IMR-90 (cell line): ENCODE results near the gene SLC17A3. TPM values are rescaled to one million over a fixed set of nuclear protein-coding genes. Genes with fewer than 3 reads are reported as not detected.

Source experiments
- ATAC-seq: fragments of 200-7000 bp; cut with Tn5 transposase; 2 replicates; pipeline ENCODE4 v1.9.1; 2020; ENCODE audit warnings: low read depth, mild to moderate bottlenecking, moderate library complexity
- BruUV-seq: library from RNA; stranded (reverse); fragments of 400-500 nt; replicated peaks from 2 replicates; lab custom pipeline; 2021; lab: Mats Ljungman, UMichigan
- CTCF ChIA-PET: fragments of 300-600 bp; formaldehyde crosslinking; extraction: SDS; loops from one replicate; lab custom pipeline; 2021; ENCODE audit warnings: antibody characterized with exemption; lab: Yijun Ruan, JAX
- POLR2A ChIA-PET: fragments of 300-600 bp; sonication (Branson Sonifier 250); formaldehyde crosslinking; loops from one replicate; lab custom pipeline; 2022; ENCODE audit warnings: antibody characterized with exemption; ENCODE audit not compliant: unreplicated experiment; lab: Charles Lee
- DNase-seq: peaks from one replicate; pipeline ENCODE4 v3.0.0; 2013
- H2AFZ ChIP-seq: replicated peaks from 2 replicates; pipeline ENCODE3; 2013; ENCODE audit warnings: low read length, mild to moderate bottlenecking; ENCODE audit not compliant: poor library complexity
- H2AK5ac ChIP-seq: 2 replicates; pipeline ENCODE4 v1.6.1; 2013; ENCODE audit warnings: low read depth, low read length, inconsistent platforms
- H2AK9ac ChIP-seq: replicated peaks from 2 replicates; pipeline ENCODE3; 2013; ENCODE audit warnings: mild to moderate bottlenecking, low read depth, low read length, moderate library complexity; ENCODE audit not compliant: poor library complexity
- H2BK120ac ChIP-seq: 2 replicates; pipeline ENCODE4 v1.6.1; 2013; ENCODE audit warnings: low read depth, low read length, inconsistent platforms
- H2BK15ac ChIP-seq: 3 replicates; pipeline ENCODE4 v1.6.1; 2013; ENCODE audit warnings: low read depth, low read length, inconsistent platforms
- H2BK20ac ChIP-seq: 2 replicates; pipeline ENCODE4 v1.6.1; 2013; ENCODE audit warnings: low read depth, mild to moderate bottlenecking, inconsistent platforms, low read length, moderate library complexity
- H2BK5ac ChIP-seq: 2 replicates; pipeline ENCODE4 v1.6.1; 2013; ENCODE audit warnings: mild to moderate bottlenecking, low read depth, low read length, inconsistent platforms; ENCODE audit not compliant: poor library complexity, severe bottlenecking
- H3K14ac ChIP-seq: replicated peaks from 2 replicates; pipeline ENCODE4 v1.6.1; 2013; ENCODE audit warnings: low read depth, low read length, inconsistent platforms
- H3K18ac ChIP-seq: 2 replicates; pipeline ENCODE4 v1.6.1; 2013; ENCODE audit warnings: low read depth, low read length, control low read depth
- H3K23ac ChIP-seq: 2 replicates; pipeline ENCODE4 v1.6.1; 2013; ENCODE audit warnings: low read depth, low read length, inconsistent platforms
- H3K27ac ChIP-seq: 2 replicates; pipeline ENCODE4 v1.5.1; 2013; ENCODE audit warnings: mild to moderate bottlenecking, control low read depth, low read length; ENCODE audit not compliant: insufficient read depth
- H3K27me3 ChIP-seq: 2 replicates; pipeline ENCODE4 v1.6.1; 2013; ENCODE audit warnings: low read length; ENCODE audit not compliant: control insufficient read depth, insufficient read depth
- H3K36me3 ChIP-seq: 2 replicates; pipeline ENCODE4 v1.6.1; 2013; ENCODE audit warnings: low read length, mixed read lengths; ENCODE audit not compliant: control insufficient read depth, insufficient read depth
- H3K4ac ChIP-seq: 2 replicates; pipeline ENCODE4 v1.6.1; 2013; ENCODE audit warnings: low read depth, low read length, inconsistent platforms
- H3K4me1 ChIP-seq: 2 replicates; pipeline ENCODE4 v1.6.1; 2013; ENCODE audit warnings: low read length, mixed read lengths; ENCODE audit not compliant: control insufficient read depth, insufficient read depth
- H3K4me2 ChIP-seq: 2 replicates; pipeline ENCODE4 v1.6.1; 2013; ENCODE audit warnings: low read depth, mild to moderate bottlenecking, control low read depth, low read length, moderate library complexity
- H3K4me3 ChIP-seq: 2 replicates; pipeline ENCODE4 v1.5.1; 2013; ENCODE audit warnings: low read depth, mild to moderate bottlenecking, control low read depth, low read length, moderate library complexity; ENCODE audit not compliant: insufficient read depth
- H3K56ac ChIP-seq: 2 replicates; pipeline ENCODE4 v1.6.1; 2013; ENCODE audit warnings: low read length, inconsistent platforms; ENCODE audit not compliant: insufficient read depth; ENCODE audit errors: extremely low read depth
- H3K79me1 ChIP-seq, 2 experiments: 2 replicates each; pipeline ENCODE4 v1.6.1; 2013; ENCODE audit warnings: low read length in 2 of 2, inconsistent platforms in 1 of 2, low read depth in 1 of 2
- H3K9ac ChIP-seq: 2 replicates; pipeline ENCODE4 v1.6.1; 2013; ENCODE audit warnings: low read depth, low read length, control low read depth
- H3K9me1 ChIP-seq: 2 replicates; pipeline ENCODE4 v1.6.1; 2013; ENCODE audit warnings: low read length, inconsistent platforms; ENCODE audit not compliant: insufficient read depth
- H3K9me3 ChIP-seq: 2 replicates; pipeline ENCODE4 v1.6.1; 2013; ENCODE audit warnings: low read length; ENCODE audit not compliant: control insufficient read depth, insufficient read depth
- H4K20me1 ChIP-seq: 2 replicates; pipeline ENCODE4 v1.6.1; 2013; ENCODE audit warnings: low read length, inconsistent platforms; ENCODE audit not compliant: insufficient read depth
- H4K5ac ChIP-seq: 2 replicates; pipeline ENCODE4 v1.6.1; 2013; ENCODE audit warnings: mild to moderate bottlenecking, low read depth, low read length, control low read depth
- H4K8ac ChIP-seq, 2 experiments: 2 replicates each; pipeline ENCODE4 v1.6.1; 2013; ENCODE audit warnings: low read depth in 2 of 2, low read length in 2 of 2, control low read depth in 1 of 2, inconsistent platforms in 1 of 2
- H4K91ac ChIP-seq: 2 replicates; pipeline ENCODE4 v1.6.1; 2013; ENCODE audit warnings: low read depth, low read length, inconsistent platforms; ENCODE audit not compliant: insufficient read depth
- BHLHE40 ChIP-seq: fragments of 150-350 bp; IDR thresholded peaks from 2 replicates; pipeline ENCODE4 v1.6.1; 2016; ENCODE audit warnings: mild to moderate bottlenecking, low read depth, low read length
- CEBPB ChIP-seq: IDR thresholded peaks from 2 replicates; pipeline ENCODE4 v1.6.1; 2012; ENCODE audit warnings: low read depth, low read length, improper control_type of control experiment
- CHD1 ChIP-seq: IDR thresholded peaks from 2 replicates; pipeline ENCODE4 v1.6.1; 2012; ENCODE audit warnings: low read depth, low read length, improper control_type of control experiment
- CTCF ChIP-seq: conservative IDR thresholded peaks from 2 replicates; pipeline ENCODE4 v1.5.1; 2012; ENCODE audit warnings: mild to moderate bottlenecking, low read depth, low read length, improper control_type of control experiment
- FOS ChIP-seq: fragments of 150-350 bp; IDR thresholded peaks from 2 replicates; pipeline ENCODE4 v1.6.1; 2016; ENCODE audit warnings: low read depth, low read length
- MAFK ChIP-seq: IDR thresholded peaks from 2 replicates; pipeline ENCODE4 v1.6.1; 2012; ENCODE audit warnings: low read depth, low read length, improper control_type of control experiment
- MAZ ChIP-seq: IDR thresholded peaks from 2 replicates; pipeline ENCODE4 v1.6.1; 2012; ENCODE audit warnings: low read depth, mild to moderate bottlenecking, low read length, improper control_type of control experiment, moderate library complexity, borderline replicate concordance
- MXI1 ChIP-seq: IDR thresholded peaks from 2 replicates; pipeline ENCODE4 v1.6.1; 2012; ENCODE audit warnings: low read depth, mild to moderate bottlenecking, low read length, moderate library complexity, borderline replicate concordance
- NFE2L2 ChIP-seq: fragments of 150-350 bp; IDR thresholded peaks from 2 replicates; pipeline ENCODE4 v1.6.1; 2016; ENCODE audit warnings: low read depth, mild to moderate bottlenecking, low read length
- POLR2A ChIP-seq: IDR thresholded peaks from 2 replicates; pipeline ENCODE4 v1.6.1; 2012; ENCODE audit warnings: mild to moderate bottlenecking, low read depth, low read length
- RAD21 ChIP-seq: IDR thresholded peaks from 2 replicates; pipeline ENCODE4 v1.6.1; 2012; ENCODE audit warnings: low read length, improper control_type of control experiment
- RCOR1 ChIP-seq: IDR thresholded peaks from 2 replicates; pipeline ENCODE4 v1.6.1; 2012; ENCODE audit warnings: mild to moderate bottlenecking, low read length, improper control_type of control experiment; ENCODE audit not compliant: insufficient replicate concordance
- RFX5 ChIP-seq: IDR thresholded peaks from 2 replicates; pipeline ENCODE4 v1.8.0; 2012; ENCODE audit warnings: low read depth, mild to moderate bottlenecking, low read length, moderate library complexity
- SMC3 ChIP-seq: fragments of 150-350 bp; IDR thresholded peaks from 2 replicates; pipeline ENCODE4 v1.6.1; 2016; ENCODE audit warnings: low read depth, mild to moderate bottlenecking, antibody characterized with exemption, low read length, moderate library complexity
- USF2 ChIP-seq: fragments of 150-350 bp; IDR thresholded peaks from 2 replicates; pipeline ENCODE4 v1.6.1; 2017; ENCODE audit warnings: mild to moderate bottlenecking, antibody characterized with exemption, low read length, low read depth
- WGBS, 2 experiments: methylation state at CpG; one replicate each; pipeline versions ENCODE4 v1.1.5 to v1.1.7; 2013; ENCODE audit warnings: missing lambda C conversion rate in 2 of 2; ENCODE audit not compliant: insufficient read length in 1 of 2; ENCODE audit errors: extremely low coverage in 2 of 2; 5-methylcytosine and 5-hydroxymethylcytosine counted together
- dilution Hi-C: fragments of 300-500 bp; cut with HindIII; formaldehyde crosslinking; loops from one replicate; pipeline ENCODE4 v1.14.3; 2018; ENCODE audit warnings: low sequenced_read_pairs; ENCODE audit not compliant: unreplicated experiment
- in situ Hi-C: fragments of 300-500 bp; cut with MboI; formaldehyde crosslinking; loops from 3 replicates; pipeline ENCODE4 v1.14.3; 2019; ENCODE audit warnings: low sequenced_read_pairs, inconsistent platforms, mixed read lengths
- intact Hi-C: fragments of 100-400 bp; cut with micrococcal nuclease; formaldehyde crosslinking; loops from 2 replicates; pipeline ENCODE4 v1.10.0; 2022
- polyA plus RNA-seq, 3 experiments: library from polyadenylated mRNA; depleted of rRNA; stranded (reverse); fragments of >200 nt; gene quantifications; 2 replicates each; pipeline ENCODE4 v1.2.3, GENCODE V29; 2012; ENCODE audit warnings: low replicate concordance in 1 of 3
- total RNA-seq: library from RNA; depleted of rRNA; stranded (reverse); fragments of >200 nt; gene quantifications from 2 replicates; pipeline ENCODE4 v1.2.3, GENCODE V29; 2012
- TF ChIP-seq, protein P1 (sequence below): fragments of 150-350 bp; IDR thresholded peaks from 2 replicates; pipeline ENCODE4 v1.6.1; 2016; ENCODE audit warnings: low read depth, mild to moderate bottlenecking, low read length, moderate library complexity, borderline replicate concordance

SLC17A3 gene
- total and polyA plus RNA-seq, 2 of the 4 experiments (the other 2 are of a cell fraction): not detected

GRCh38 chr6:25875926-25876602 lies 2.0 kb upstream of the SLC17A3 start:
- TF ChIP-seq NFE2L2 (no peak), RAD21 (no peak), SMC3 (no peak), POLR2A (no peak), FOS (no peak), MAZ (no peak), USF2 (no peak), MAFK (no peak), RFX5 (no peak), MXI1 (no peak), CEBPB (no peak), CTCF (no peak), RCOR1 (no peak), CHD1 (no peak), BHLHE40 (no peak)
- TF ChIP-seq, protein P1, sequence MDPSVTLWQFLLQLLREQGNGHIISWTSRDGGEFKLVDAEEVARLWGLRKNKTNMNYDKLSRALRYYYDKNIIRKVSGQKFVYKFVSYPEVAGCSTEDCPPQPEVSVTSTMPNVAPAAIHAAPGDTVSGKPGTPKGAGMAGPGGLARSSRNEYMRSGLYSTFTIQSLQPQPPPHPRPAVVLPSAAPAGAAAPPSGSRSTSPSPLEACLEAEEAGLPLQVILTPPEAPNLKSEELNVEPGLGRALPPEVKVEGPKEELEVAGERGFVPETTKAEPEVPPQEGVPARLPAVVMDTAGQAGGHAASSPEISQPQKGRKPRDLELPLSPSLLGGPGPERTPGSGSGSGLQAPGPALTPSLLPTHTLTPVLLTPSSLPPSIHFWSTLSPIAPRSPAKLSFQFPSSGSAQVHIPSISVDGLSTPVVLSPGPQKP: no peak
- no peak for ATAC-seq
- dilution Hi-C loops: no loop called here

More at GRCh38 chr6:25875926-25876602, 2.0 kb upstream of the SLC17A3 start:
- in situ Hi-C loops (no loop called here), intact Hi-C loops (no loop called here)
- CTCF ChIA-PET: interaction anchor here (0.6 to 1.1 kb wide), 2 partner anchors 53 to 319 kb away, joined by 3 read pairs; no protein-coding TSS in a partner anchor
- H3K4me3 ChIP-seq: no peak overlapping the region
- no peak for DNase-seq
- H3K4me1 ChIP-seq: no peaks in the 10 kb centered on the region
- no peak overlapping the region for H2BK20ac ChIP-seq
- BruUV-seq: no TSS peak
- H3K14ac ChIP-seq: no peak overlapping the region
- no peak overlapping the region for H3K27ac ChIP-seq
- no peak overlapping the region for H4K8ac ChIP-seq
- no peak overlapping the region for H2BK5ac ChIP-seq
- no peaks in the 10 kb centered on the region for H3K36me3 ChIP-seq
- no peak overlapping the region for H2BK120ac ChIP-seq
- no peaks in the 10 kb centered on the region for H3K9me1 ChIP-seq
- H3K56ac ChIP-seq: no peak overlapping the region
- POLR2A ChIA-PET: no interaction called here
- H2AK5ac ChIP-seq: no peak overlapping the region
- no peak overlapping the region for H3K4ac ChIP-seq
- no peak overlapping the region for H3K18ac ChIP-seq
- H4K91ac ChIP-seq: no peak overlapping the region
- H4K20me1 ChIP-seq: no peaks in the 10 kb centered on the region
- no peak overlapping the region for H3K9ac ChIP-seq
- H3K9me3 ChIP-seq: no peaks in the 10 kb centered on the region
- no peak overlapping the region for H2BK15ac ChIP-seq
- H4K5ac ChIP-seq: no peak overlapping the region
- no peaks in the 10 kb centered on the region for H3K27me3 ChIP-seq
- no peak overlapping the region for H2AFZ ChIP-seq
- no peak overlapping the region for H3K23ac ChIP-seq
- H3K4me2 ChIP-seq: no peak overlapping the region
- no peaks in the 10 kb centered on the region for H3K79me1 ChIP-seq
- H2AK9ac ChIP-seq: no peak overlapping the region
- no CpG with 5 or more reads among the region's 3 CpGs for WGBS, 2 experiments
